Neural progenitor cell (in vitro differentiated cells): Measurements from ENCODE around the gene IMMP1L. TPM values are rescaled to one million over a fixed set of nuclear protein-coding genes. Genes with fewer than 3 reads are reported as not detected.
A peak's percentile ranks its signal among the peaks of the same experiment; 100 is the strongest.

Source experiments
- DNase-seq: peaks from one replicate; pipeline ENCODE4 v3.0.0-alpha.2; 2016; ENCODE audit warnings: low spot score
- H2AFZ ChIP-seq: fragments of 200-600 bp; sonication (generic); replicated peaks from 2 replicates; pipeline ENCODE4 v1.6.1; 2016; ENCODE audit warnings: antibody characterized with exemption
- H3F3A ChIP-seq: fragments of 200-600 bp; sonication (generic); 2 replicates; pipeline ENCODE4 v1.6.1; 2016; ENCODE audit warnings: antibody characterized with exemption, low read depth
- H3K27ac ChIP-seq: fragments of 200-600 bp; sonication (generic); 2 replicates; pipeline ENCODE4 v1.5.1; 2016; ENCODE audit warnings: mild to moderate bottlenecking
- H3K27me3 ChIP-seq: fragments of 200-600 bp; sonication (generic); 2 replicates; pipeline ENCODE4 v1.6.1; 2016; ENCODE audit warnings: mild to moderate bottlenecking, moderate library complexity
- H3K36me3 ChIP-seq: fragments of 200-600 bp; sonication (generic); 2 replicates; pipeline ENCODE4 v1.5.1; 2016
- H3K4me1 ChIP-seq: fragments of 200-600 bp; sonication (generic); 2 replicates; pipeline ENCODE4 v1.6.1; 2016; ENCODE audit warnings: mixed run types
- H3K4me2 ChIP-seq: fragments of 200-600 bp; sonication (generic); 2 replicates; pipeline ENCODE4 v1.6.1; 2016
- H3K4me3 ChIP-seq: fragments of 200-600 bp; sonication (generic); 2 replicates; pipeline ENCODE4 v1.5.1; 2016
- H3K79me2 ChIP-seq: fragments of 200-600 bp; sonication (generic); 2 replicates; pipeline ENCODE4 v1.6.1; 2016; ENCODE audit warnings: low read depth
- H3K9ac ChIP-seq: fragments of 200-600 bp; sonication (generic); 2 replicates; pipeline ENCODE4 v1.6.1; 2016
- H3K9me3 ChIP-seq: fragments of 200-600 bp; sonication (generic); 2 replicates; pipeline ENCODE4 v1.5.1; 2016; ENCODE audit warnings: low read depth
- H4K20me1 ChIP-seq: fragments of 200-600 bp; sonication (generic); 2 replicates; pipeline ENCODE4 v1.6.1; 2016; ENCODE audit warnings: low read depth
- H3K27ac Mint-ChIP-seq: 3 replicates; pipeline ENCODE4 v1.8.0; 2021; ENCODE audit warnings: mixed read lengths
- H3K27me3 Mint-ChIP-seq: 2 replicates; pipeline ENCODE4 v1.8.0; 2022; ENCODE audit warnings: low read depth, mild to moderate bottlenecking, inconsistent platforms, moderate library complexity, mixed read lengths; ENCODE audit not compliant: insufficient read depth
- H3K36me3 Mint-ChIP-seq: 3 replicates; pipeline ENCODE4 v1.8.0; 2021; ENCODE audit warnings: mixed read lengths
- H3K4me1 Mint-ChIP-seq: 3 replicates; pipeline ENCODE4 v1.8.0; 2021; ENCODE audit warnings: mixed read lengths
- H3K4me3 Mint-ChIP-seq: 3 replicates; pipeline ENCODE4 v1.8.0; 2021; ENCODE audit warnings: mild to moderate bottlenecking, moderate library complexity, mixed read lengths
- H3K9me3 Mint-ChIP-seq: 3 replicates; pipeline ENCODE4 v1.8.0; 2020; ENCODE audit warnings: mixed read lengths
- CTCF ChIP-seq: fragments of 200-600 bp; sonication (generic); IDR thresholded peaks from 2 replicates; pipeline ENCODE4 v1.5.1; 2017; ENCODE audit warnings: antibody characterized with exemption, mild to moderate bottlenecking
- EZH2 ChIP-seq: fragments of 200-600 bp; sonication (generic); IDR thresholded peaks from 2 replicates; pipeline ENCODE4 v1.6.1; 2017; ENCODE audit warnings: antibody characterized with exemption, mild to moderate bottlenecking, moderate library complexity
- EZH2phosphoT487 ChIP-seq: fragments of 200-600 bp; sonication (generic); IDR thresholded peaks from 2 replicates; pipeline ENCODE4 v1.6.1; 2017; ENCODE audit warnings: antibody characterized with exemption
- total RNA-seq: library from RNA; depleted of rRNA; stranded (reverse); fragments of >200 nt; gene quantifications from 2 replicates; pipeline ENCODE4 v1.2.3, GENCODE V29; 2015; ENCODE audit warnings: low replicate concordance

IMMP1L gene
- 95.2 and 122 TPM in 2 replicates for total RNA-seq

DNA sequence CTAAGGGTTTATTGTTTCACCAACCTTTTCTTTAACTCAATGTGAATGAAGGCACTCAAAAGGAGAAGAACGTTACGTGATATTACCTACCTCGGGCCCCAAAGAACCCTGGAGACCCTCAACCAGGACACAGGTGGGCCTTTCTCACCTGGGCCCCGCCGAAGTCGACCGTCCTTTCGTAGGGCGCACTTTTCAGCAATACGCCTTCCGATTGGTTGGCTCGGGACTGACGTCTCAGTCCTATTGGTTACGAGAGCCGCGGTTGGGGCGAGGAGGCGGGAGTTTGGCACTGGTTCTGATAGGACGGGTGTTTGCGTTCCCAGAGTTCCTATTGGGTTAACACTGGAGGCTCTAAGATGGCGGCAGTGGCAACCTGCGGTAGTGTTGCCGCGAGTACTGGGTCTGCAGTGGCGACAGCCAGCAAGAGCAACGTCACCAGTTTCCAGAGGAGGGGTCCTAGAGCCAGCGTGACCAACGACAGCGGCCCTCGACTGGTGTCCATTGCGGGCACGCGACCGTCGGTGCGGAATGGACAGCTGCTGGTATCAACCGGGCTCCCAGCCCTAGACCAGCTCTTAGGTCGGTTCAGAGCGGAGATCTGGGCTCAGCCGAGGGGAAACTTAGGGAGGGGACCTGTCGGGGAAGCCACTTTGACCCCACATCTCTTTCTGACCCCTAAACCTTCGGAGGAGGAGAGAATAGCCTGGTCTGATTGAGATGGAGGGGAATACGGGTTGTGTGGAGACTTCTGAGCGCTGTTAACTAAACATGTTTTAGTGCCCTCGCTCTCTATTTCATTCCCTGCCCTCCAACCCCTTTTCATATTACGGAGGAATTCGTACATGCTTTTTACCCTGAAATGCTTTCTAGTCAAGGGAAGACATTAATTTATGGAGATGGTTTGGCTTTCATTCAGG lies at the start of gene IMMP1L, which contains the start of gene ELP4:
IMMP1L (minus strand) TSS at position 194 of the 917 bp plus-strand sequence. CDS start 46,346 bp downstream, outside the sequence.
ELP4 (plus strand) TSS at position 339 of the 917 bp plus-strand sequence; CDS start at position 357, 18 bp downstream.
- no peaks in the 10 kb centered on the region for H3K36me3 ChIP-seq
- no peaks in the 10 kb centered on the region for H3K27me3 ChIP-seq
- peaks cover 97% of the 10 kb centered on the region for H3K79me2 ChIP-seq
- H3K4me1 ChIP-seq, result peaks cover 40% of the 10 kb centered on the region
- Mint-ChIP-seq H3K36me3 (peaks cover 20% of the 10 kb centered on the region), H3K27me3 (peaks cover 3% of the 10 kb centered on the region), H3K4me3 (peak within 1 kb of the TSS; percentile 99), H3K9me3 (peaks cover 11% of the 10 kb centered on the region), H3K27ac (peak within 1 kb of the TSS; percentile 99), H3K4me1 (peaks cover 27% of the 10 kb centered on the region)
- no peak for TF ChIP-seq CTCF
- TF ChIP-seq EZH2, result no peak
- TF ChIP-seq EZH2phosphoT487, result no peak
- peak within 1 kb of the TSS; percentile 88 for H3K4me3 ChIP-seq
- peak within 1 kb of the TSS; percentile 82 for H2AFZ ChIP-seq
- H3K4me2 ChIP-seq, result peak within 1 kb of the TSS; percentile 99
- H4K20me1 ChIP-seq, result peaks cover 8% of the 10 kb centered on the region
- H3K27ac ChIP-seq, result peak within 1 kb of the TSS; percentile 91
- H3F3A ChIP-seq, result peaks cover 9% of the 10 kb centered on the region
- H3K9me3 ChIP-seq, result no peaks in the 10 kb centered on the region
- DNase-seq, result peak; percentile 99
- H3K9ac ChIP-seq, result peak within 1 kb of the TSS; percentile 72

DNA sequence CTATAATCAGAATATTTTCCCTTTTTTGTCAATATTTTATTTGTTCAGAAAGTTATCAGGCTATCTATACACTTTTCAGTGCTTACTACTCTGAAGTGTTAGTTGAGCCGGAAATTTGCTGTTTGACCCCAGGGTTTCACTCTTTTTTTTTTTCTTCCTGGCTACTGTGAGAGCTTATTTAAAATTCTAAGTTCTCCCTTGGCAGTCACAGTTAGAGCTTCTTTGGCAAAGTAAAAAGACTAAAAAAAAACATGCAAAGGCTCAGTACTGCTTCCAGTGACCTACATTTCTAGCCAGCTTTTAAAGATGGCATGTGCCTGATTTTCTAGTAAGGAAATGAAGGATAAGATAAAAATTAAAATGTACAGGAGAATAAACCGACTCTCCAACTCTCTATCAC lies 48.6 kb upstream of the IMMP1L start:
- no peak overlapping the region for H3K9ac ChIP-seq
- H3F3A ChIP-seq, result peaks cover 24% of the 10 kb centered on the region
- peaks cover 17% of the 10 kb centered on the region for H3K79me2 ChIP-seq
- no peaks in the 10 kb centered on the region for H4K20me1 ChIP-seq
- no peak overlapping the region for H2AFZ ChIP-seq
- peaks cover 7% of the 10 kb centered on the region for H3K36me3 ChIP-seq
- Mint-ChIP-seq H3K36me3 (peaks cover 23% of the 10 kb centered on the region), H3K27ac (peak overlapping the region; percentile 94), H3K4me1 (peaks cover 41% of the 10 kb centered on the region), H3K9me3 (peaks cover 25% of the 10 kb centered on the region), H3K4me3 (peak overlapping the region; percentile 35), H3K27me3 (peaks cover 2% of the 10 kb centered on the region)
- DNase-seq, result peak; percentile 13
- no peak overlapping the region for H3K4me3 ChIP-seq
- peak overlapping the region; percentile 59 for H3K4me2 ChIP-seq
- no peak for TF ChIP-seq EZH2phosphoT487
- no peaks in the 10 kb centered on the region for H3K27me3 ChIP-seq
- peaks cover 27% of the 10 kb centered on the region for H3K4me1 ChIP-seq
- H3K27ac ChIP-seq, result peak overlapping the region; percentile 86
- no peaks in the 10 kb centered on the region for H3K9me3 ChIP-seq

- peaks cover 2% of the 10 kb centered on the region for H3K27me3 Mint-ChIP-seq
- no peak overlapping the region for H3K4me2 ChIP-seq
- H3K4me3 ChIP-seq, result no peak overlapping the region
- no peaks in the 10 kb centered on the region for H4K20me1 ChIP-seq
- H3K4me3 Mint-ChIP-seq, result no peak overlapping the region
- H3F3A ChIP-seq, result peaks cover 26% of the 10 kb centered on the region
- H3K27ac ChIP-seq, result no peak overlapping the region
- H3K9ac ChIP-seq, result no peak overlapping the region
- H3K36me3 ChIP-seq, result peaks cover 12% of the 10 kb centered on the region
- H3K27ac Mint-ChIP-seq, result peak overlapping the region; percentile 18
- H2AFZ ChIP-seq, result no peak overlapping the region
- no peak for DNase-seq
- no peak for TF ChIP-seq EZH2phosphoT487
- TF ChIP-seq CTCF, result no peak
- no peak for TF ChIP-seq EZH2
- H3K79me2 ChIP-seq, result peaks cover 8% of the 10 kb centered on the region
- peaks cover 29% of the 10 kb centered on the region for H3K9me3 Mint-ChIP-seq
- H3K36me3 Mint-ChIP-seq, result peaks cover 36% of the 10 kb centered on the region
- peaks cover 25% of the 10 kb centered on the region for H3K4me1 ChIP-seq
- no peaks in the 10 kb centered on the region for H3K27me3 ChIP-seq
- peaks cover 36% of the 10 kb centered on the region for H3K4me1 Mint-ChIP-seq
- no peaks in the 10 kb centered on the region for H3K9me3 ChIP-seq
These were observed 46.5 kb upstream of the IMMP1L start for GRCh38 chr11:31555938-31556337.
